SK-N-SH treated with all-trans-retinoic acid at 6 μM for 48 hours (cell line): Measurements from ENCODE around the gene ILRUN.

ENCODE experiments used
- ATAC-seq: fragments of 200-7000 bp; cut with Tn5 transposase; 3 replicates; pipeline ENCODE4 v1.9.1; 2020; ENCODE audit warnings: mild to moderate bottlenecking, moderate library complexity
- ARNTL ChIP-seq: fragments of 450-650 bp; formaldehyde crosslinking; IDR thresholded peaks from 2 replicates; pipeline ENCODE4 v1.5.0; 2020; ENCODE audit warnings: low read depth, mild to moderate bottlenecking, moderate library complexity, borderline replicate concordance
- BACH2 ChIP-seq: fragments of 250-450 bp; sonication (Bioruptor Pico); IDR thresholded peaks from 2 replicates; pipeline ENCODE4 v1.9.0; 2021; ENCODE audit warnings: mild to moderate bottlenecking, borderline replicate concordance
- CREB5 ChIP-seq: fragments of 250-450 bp; sonication (Bioruptor Pico); IDR thresholded peaks from 2 replicates; pipeline ENCODE4 v1.5.1; 2020; ENCODE audit warnings: low read depth, mild to moderate bottlenecking, moderate library complexity
- CSDC2 ChIP-seq: fragments of 250-450 bp; sonication (Bioruptor Pico); IDR thresholded peaks from 2 replicates; pipeline ENCODE4 v1.5.0; 2020; ENCODE audit warnings: mild to moderate bottlenecking, moderate library complexity
- CSRNP3 ChIP-seq: fragments of 250-450 bp; sonication (Bioruptor Pico); IDR thresholded peaks from 2 replicates; pipeline ENCODE4 v1.5.1; 2021; ENCODE audit warnings: mild to moderate bottlenecking, moderate library complexity
- ESRRG ChIP-seq: fragments of 250-450 bp; sonication (Bioruptor Pico); IDR thresholded peaks from 2 replicates; pipeline ENCODE4 v1.6.1; 2021; ENCODE audit warnings: mild to moderate bottlenecking
- GLIS3 ChIP-seq: fragments of 250-450 bp; sonication (Bioruptor Pico); IDR thresholded peaks from 2 replicates; pipeline ENCODE4 v1.5.0; 2020; ENCODE audit warnings: mild to moderate bottlenecking, moderate library complexity
- ISL1 ChIP-seq: fragments of 250-450 bp; sonication (Bioruptor Pico); IDR thresholded peaks from 2 replicates; pipeline ENCODE4 v2.1.2; 2022; ENCODE audit warnings: mild to moderate bottlenecking, moderate library complexity
- OSR1 ChIP-seq: fragments of 250-450 bp; sonication (Bioruptor Pico); IDR thresholded peaks from 2 replicates; pipeline ENCODE4 v1.8.0; 2022; ENCODE audit warnings: moderate library complexity, mild to moderate bottlenecking, inconsistent platforms
- PATZ1 ChIP-seq: fragments of 250-450 bp; sonication (Bioruptor Pico); IDR thresholded peaks from 2 replicates; pipeline ENCODE4 v1.8.0; 2020; ENCODE audit warnings: mild to moderate bottlenecking, moderate library complexity, borderline replicate concordance
- POU6F1 ChIP-seq: fragments of 250-450 bp; sonication (Bioruptor Pico); IDR thresholded peaks from 2 replicates; pipeline ENCODE4 v1.8.0; 2021; ENCODE audit warnings: low read depth, mild to moderate bottlenecking, moderate library complexity, borderline replicate concordance
- PPARA ChIP-seq: fragments of 250-450 bp; sonication (Bioruptor Pico); IDR thresholded peaks from 2 replicates; pipeline ENCODE4 v1.5.0; 2020; ENCODE audit warnings: mild to moderate bottlenecking, borderline replicate concordance
- RARB ChIP-seq: fragments of 250-450 bp; sonication (Bioruptor Pico); IDR thresholded peaks from 2 replicates; pipeline ENCODE4 v1.8.0; 2021; ENCODE audit warnings: mild to moderate bottlenecking, moderate library complexity
- SNAI2 ChIP-seq: fragments of 250-450 bp; sonication (Bioruptor Pico); IDR thresholded peaks from 2 replicates; pipeline ENCODE4 v1.5.0; 2020; ENCODE audit warnings: mild to moderate bottlenecking, moderate library complexity
- TCF4 ChIP-seq: fragments of 250-450 bp; sonication (Bioruptor Pico); IDR thresholded peaks from 2 replicates; pipeline ENCODE4 v1.8.0; 2021; ENCODE audit warnings: mild to moderate bottlenecking, moderate library complexity, borderline replicate concordance
- TOX ChIP-seq: fragments of 250-450 bp; sonication (Bioruptor Pico); IDR thresholded peaks from 2 replicates; pipeline ENCODE4 v1.8.0; 2021; ENCODE audit warnings: mild to moderate bottlenecking, moderate library complexity, borderline replicate concordance
- TSHZ2 ChIP-seq: fragments of 250-450 bp; sonication (Bioruptor Pico); IDR thresholded peaks from 2 replicates; pipeline ENCODE4 v1.5.0; 2020; ENCODE audit warnings: mild to moderate bottlenecking, moderate library complexity
- ZC3H10 ChIP-seq: fragments of 250-450 bp; sonication (Bioruptor Pico); IDR thresholded peaks from 2 replicates; pipeline ENCODE4 v1.5.1; 2021; ENCODE audit warnings: mild to moderate bottlenecking, moderate library complexity
- ZFP3 ChIP-seq: fragments of 250-450 bp; sonication (Bioruptor Pico); IDR thresholded peaks from 2 replicates; pipeline ENCODE4 v1.5.0; 2020; ENCODE audit warnings: mild to moderate bottlenecking, moderate library complexity
- ZFP30 ChIP-seq: fragments of 450-650 bp; formaldehyde crosslinking; IDR thresholded peaks from 2 replicates; pipeline ENCODE4 v1.5.0; 2022; ENCODE audit warnings: mild to moderate bottlenecking, moderate library complexity
- ZNF565 ChIP-seq: fragments of 450-650 bp; formaldehyde crosslinking; conservative IDR thresholded peaks from 2 replicates; pipeline ENCODE4 v1.5.0; 2020; ENCODE audit warnings: low read depth, mild to moderate bottlenecking, moderate library complexity
- ZNF70 ChIP-seq: fragments of 450-650 bp; formaldehyde crosslinking; IDR thresholded peaks from 2 replicates; pipeline ENCODE4 v1.5.0; 2020; ENCODE audit warnings: mild to moderate bottlenecking, moderate library complexity
- ZNF8 ChIP-seq: fragments of 450-650 bp; formaldehyde crosslinking; IDR thresholded peaks from 2 replicates; pipeline ENCODE4 v1.5.0; 2020; ENCODE audit warnings: mild to moderate bottlenecking, moderate library complexity

Gene ILRUN

GRCh38 chr6:34665019-34665418, 31.5 kb downstream of the ILRUN start:
- TF ChIP-seq TCF4 (no peak), OSR1 (CRISPR knock-in tag) (no peak), SNAI2 (CRISPR knock-in tag) (no peak), TSHZ2 (CRISPR knock-in tag) (no peak), ISL1 (no peak), ZFP3 (no peak), RARB (no peak), ESRRG (CRISPR knock-in tag) (no peak), CREB5 (CRISPR knock-in tag) (no peak), CSRNP3 (no peak), TOX (CRISPR knock-in tag) (no peak), GLIS3 (CRISPR knock-in tag) (no peak), POU6F1 (no peak), CSDC2 (CRISPR knock-in tag) (no peak), PPARA (no peak), ZNF565 (CRISPR knock-in tag) (no peak), ZFP30 (CRISPR knock-in tag) (no peak), ZC3H10 (CRISPR knock-in tag) (no peak), ZNF8 (CRISPR knock-in tag) (no peak), ZNF70 (CRISPR knock-in tag) (no peak)
- no peak for ATAC-seq

- peak; percentile 47; the same call in 1 of the 3 replicates for ATAC-seq
- no peak for TF ChIP-seq CSRNP3
- 0 out of 2 replicates have a peak, but pooled peaks have one; percentile 31 for TF ChIP-seq CSDC2 (CRISPR knock-in tag)
- TF ChIP-seq ZFP3 = 0 out of 2 replicates have a peak, but pooled peaks have one; percentile 51
Observed at GRCh38 chr6:34664256-34664971, 32.2 kb downstream of the ILRUN start.

GRCh38 chr6:34663831-34664255, 32.7 kb downstream of the ILRUN start:
- no peak for ATAC-seq
- TF ChIP-seq ZNF70 (CRISPR knock-in tag) = no peak
- no peak for TF ChIP-seq PPARA
- TF ChIP-seq ZFP3 = no peak
- no peak for TF ChIP-seq CSDC2 (CRISPR knock-in tag)
- no peak for TF ChIP-seq TCF4
- TF ChIP-seq PATZ1 (CRISPR knock-in tag) = no peak
- no peak for TF ChIP-seq BACH2 (CRISPR knock-in tag)
- no peak for TF ChIP-seq ISL1
- no peak for TF ChIP-seq GLIS3 (CRISPR knock-in tag)
- TF ChIP-seq ARNTL (CRISPR knock-in tag) = no peak
- no peak for TF ChIP-seq ZFP30 (CRISPR knock-in tag)
- TF ChIP-seq SNAI2 (CRISPR knock-in tag) = no peak
- no peak for TF ChIP-seq RARB
- TF ChIP-seq CREB5 (CRISPR knock-in tag) = no peak
- TF ChIP-seq TOX (CRISPR knock-in tag) = no peak
